ENCODE data around the gene KCTD3. TPM values are rescaled to one million over a fixed set of nuclear protein-coding genes. Genes with fewer than 3 reads are reported as not detected.

The KCTD3 gene
- total and polyA plus RNA-seq, 2 of the 13 experiments (the other 11 are each of a cell fraction or from before 2014, with no cell fraction given): 49.8 to 68.1 TPM

DNA sequence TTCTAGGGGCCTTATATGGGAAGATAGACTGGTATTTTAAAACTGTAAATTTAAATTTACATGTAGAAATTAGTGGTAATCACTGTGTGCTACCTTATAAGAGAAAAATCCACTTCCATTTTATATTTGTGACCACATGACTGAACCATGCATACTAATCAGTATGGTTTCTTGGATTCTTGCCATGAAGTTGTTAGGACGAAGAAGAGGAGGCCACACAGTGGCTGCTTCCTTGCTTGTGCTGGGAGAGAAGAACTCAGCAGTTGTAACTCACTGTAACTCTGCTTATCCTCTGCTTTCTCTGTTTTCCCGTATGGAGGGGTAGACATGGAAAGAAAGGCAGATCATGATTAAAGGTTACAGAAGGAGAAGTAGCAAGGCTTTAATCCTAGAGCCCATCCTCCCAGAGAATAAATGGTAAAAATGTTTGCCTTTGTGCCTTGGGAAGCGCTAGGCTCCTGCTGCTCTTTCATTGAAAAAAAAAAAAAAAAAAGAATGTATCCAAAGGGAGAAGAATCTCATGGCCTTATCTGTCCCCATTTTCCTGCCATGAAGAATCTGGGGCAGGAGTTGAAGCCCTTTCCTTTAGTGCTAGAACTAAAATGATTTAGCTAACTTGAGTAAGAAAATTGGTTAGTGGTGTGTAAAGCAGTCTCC is 32.4 kb downstream of the KCTD3 start:
- peaks cover 18% of the 10 kb centered on the region; the same call in 1 of the 2 replicates for H3K4me1 ChIP-seq (ENCODE audit: insufficient read depth, low read length)
- 94% methylated on average over 3 of the region's 3 CpGs for WGBS (ENCODE audit: low lambda C conversion rate)
- no peaks in the 10 kb centered on the region for H3K27me3 ChIP-seq (ENCODE audit: control insufficient read depth in 1 of 2, insufficient read depth in 2 of 2, low read length in 2 of 2)
- no peak overlapping the region for H3K4me3 ChIP-seq (replicated peaks in 1 of 3; ENCODE audit: insufficient read depth in 1 of 3, low read depth in 2 of 3, low read length in 3 of 3)
- no peaks in the 10 kb centered on the region for H3K79me2 ChIP-seq (ENCODE audit: insufficient read depth, low read length)
- no peak for ATAC-seq
- H2AFZ ChIP-seq (ENCODE audit: low read length): no peak overlapping the region
- H3K27ac ChIP-seq (ENCODE audit: extremely low read length, insufficient read depth, low read length): no peak overlapping the region
- BruUV-seq (replicated peaks): no TSS peak
- in situ Hi-C loops (cut with HindIII; ENCODE audit: extremely low pct_ligation_motif_present, low pct_unique_long_range_greater_than_20kb): no loop called here
- no peak overlapping the region for H3K4me2 ChIP-seq (ENCODE audit: low read depth, low read length)
- intact Hi-C loops (cut with micrococcal nuclease; ENCODE audit: unreplicated experiment): no loop called here
- FAIRE-seq: no peak
- H3K9ac ChIP-seq (ENCODE audit: insufficient read depth, low read depth, low read length): no peak overlapping the region
- TF ChIP-seq, protein P1, sequence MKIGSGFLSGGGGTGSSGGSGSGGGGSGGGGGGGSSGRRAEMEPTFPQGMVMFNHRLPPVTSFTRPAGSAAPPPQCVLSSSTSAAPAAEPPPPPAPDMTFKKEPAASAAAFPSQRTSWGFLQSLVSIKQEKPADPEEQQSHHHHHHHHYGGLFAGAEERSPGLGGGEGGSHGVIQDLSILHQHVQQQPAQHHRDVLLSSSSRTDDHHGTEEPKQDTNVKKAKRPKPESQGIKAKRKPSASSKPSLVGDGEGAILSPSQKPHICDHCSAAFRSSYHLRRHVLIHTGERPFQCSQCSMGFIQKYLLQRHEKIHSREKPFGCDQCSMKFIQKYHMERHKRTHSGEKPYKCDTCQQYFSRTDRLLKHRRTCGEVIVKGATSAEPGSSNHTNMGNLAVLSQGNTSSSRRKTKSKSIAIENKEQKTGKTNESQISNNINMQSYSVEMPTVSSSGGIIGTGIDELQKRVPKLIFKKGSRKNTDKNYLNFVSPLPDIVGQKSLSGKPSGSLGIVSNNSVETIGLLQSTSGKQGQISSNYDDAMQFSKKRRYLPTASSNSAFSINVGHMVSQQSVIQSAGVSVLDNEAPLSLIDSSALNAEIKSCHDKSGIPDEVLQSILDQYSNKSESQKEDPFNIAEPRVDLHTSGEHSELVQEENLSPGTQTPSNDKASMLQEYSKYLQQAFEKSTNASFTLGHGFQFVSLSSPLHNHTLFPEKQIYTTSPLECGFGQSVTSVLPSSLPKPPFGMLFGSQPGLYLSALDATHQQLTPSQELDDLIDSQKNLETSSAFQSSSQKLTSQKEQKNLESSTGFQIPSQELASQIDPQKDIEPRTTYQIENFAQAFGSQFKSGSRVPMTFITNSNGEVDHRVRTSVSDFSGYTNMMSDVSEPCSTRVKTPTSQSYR (CRISPR knock-in tag; IDR thresholded peaks at IDR 0.05; ENCODE audit: borderline replicate concordance): no peak
- TF ChIP-seq, protein P2, sequence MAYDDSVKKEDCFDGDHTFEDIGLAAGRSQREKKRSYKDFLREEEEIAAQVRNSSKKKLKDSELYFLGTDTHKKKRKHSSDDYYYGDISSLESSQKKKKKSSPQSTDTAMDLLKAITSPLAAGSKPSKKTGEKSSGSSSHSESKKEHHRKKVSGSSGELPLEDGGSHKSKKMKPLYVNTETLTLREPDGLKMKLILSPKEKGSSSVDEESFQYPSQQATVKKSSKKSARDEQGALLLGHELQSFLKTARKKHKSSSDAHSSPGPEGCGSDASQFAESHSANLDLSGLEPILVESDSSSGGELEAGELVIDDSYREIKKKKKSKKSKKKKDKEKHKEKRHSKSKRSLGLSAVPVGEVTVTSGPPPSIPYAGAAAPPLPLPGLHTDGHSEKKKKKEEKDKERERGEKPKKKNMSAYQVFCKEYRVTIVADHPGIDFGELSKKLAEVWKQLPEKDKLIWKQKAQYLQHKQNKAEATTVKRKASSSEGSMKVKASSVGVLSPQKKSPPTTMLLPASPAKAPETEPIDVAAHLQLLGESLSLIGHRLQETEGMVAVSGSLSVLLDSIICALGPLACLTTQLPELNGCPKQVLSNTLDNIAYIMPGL (CRISPR knock-in tag; IDR thresholded peaks at IDR 0.05; ENCODE audit: borderline replicate concordance in 1 of 2, low read depth in 1 of 2): no peak
- TF ChIP-seq ZNF235 (CRISPR knock-in tag; IDR thresholded peaks at IDR 0.05; ENCODE audit: borderline replicate concordance) (no peak), ZNF83 (CRISPR knock-in tag; IDR thresholded peaks at IDR 0.05; ENCODE audit: borderline replicate concordance) (no peak), NBN (conservative IDR thresholded peaks at IDR 0.05) (no peak), REL (CRISPR knock-in tag; conservative IDR thresholded peaks at IDR 0.05) (no peak), ZNF564 (CRISPR knock-in tag; IDR thresholded peaks at IDR 0.05) (no peak), POLR2G (IDR thresholded peaks at IDR 0.05; ENCODE audit: low read depth, low read length) (no peak), RXRA (CRISPR knock-in tag; IDR thresholded peaks at IDR 0.05) (no peak)
- TF ChIP-seq, protein P3, sequence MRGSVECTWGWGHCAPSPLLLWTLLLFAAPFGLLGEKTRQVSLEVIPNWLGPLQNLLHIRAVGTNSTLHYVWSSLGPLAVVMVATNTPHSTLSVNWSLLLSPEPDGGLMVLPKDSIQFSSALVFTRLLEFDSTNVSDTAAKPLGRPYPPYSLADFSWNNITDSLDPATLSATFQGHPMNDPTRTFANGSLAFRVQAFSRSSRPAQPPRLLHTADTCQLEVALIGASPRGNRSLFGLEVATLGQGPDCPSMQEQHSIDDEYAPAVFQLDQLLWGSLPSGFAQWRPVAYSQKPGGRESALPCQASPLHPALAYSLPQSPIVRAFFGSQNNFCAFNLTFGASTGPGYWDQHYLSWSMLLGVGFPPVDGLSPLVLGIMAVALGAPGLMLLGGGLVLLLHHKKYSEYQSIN (CRISPR knock-in tag; IDR thresholded peaks at IDR 0.05; ENCODE audit: borderline replicate concordance): no peak
- no peaks in the 10 kb centered on the region for H3K9me3 ChIP-seq (ENCODE audit: low read length)
- ChIA-PET POLR2A (no interaction called here), CTCF (ENCODE audit: low intra/inter-chr PET ratio, low total read pairs) (no interaction called here)
- peaks cover 3 to 58% of the 10 kb centered on the region in 2 experiments for H3K36me3 ChIP-seq (replicated peaks in 1 of 2; ENCODE audit: control insufficient read depth in 1 of 2, insufficient read depth in 2 of 2, low read length in 2 of 2)
- no peaks in the 10 kb centered on the region for H4K20me1 ChIP-seq (ENCODE audit: insufficient read depth, low read length)
- DNase-seq (ENCODE audit: low spot score): no peak

Data from HepG2 (cell line).